Mesothelial cell of epicardium (in vitro differentiated cells): Measurements from ENCODE around the gene PPP3R1. TPM values are rescaled to one million over a fixed set of nuclear protein-coding genes. Genes with fewer than 3 reads are reported as not detected.

Source experiments
- DNase-seq, 2 experiments: peaks; one replicate each; pipeline ENCODE4 v3.0.0; 2021; ENCODE audit warnings: low spot score in 2 of 2; ENCODE audit not compliant: unreplicated experiment in 2 of 2
- H3K27ac Mint-ChIP-seq: 2 replicates; pipeline ENCODE4 v1.8.0; 2021; ENCODE audit warnings: mixed read lengths
- H3K27me3 Mint-ChIP-seq: 2 replicates; pipeline ENCODE4 v1.8.0; 2021; ENCODE audit warnings: low read depth, mixed read lengths
- H3K36me3 Mint-ChIP-seq: 2 replicates; pipeline ENCODE4 v1.8.0; 2021; ENCODE audit warnings: mixed read lengths
- H3K4me1 Mint-ChIP-seq: 2 replicates; pipeline ENCODE4 v1.8.0; 2021; ENCODE audit warnings: mixed read lengths
- H3K4me3 Mint-ChIP-seq: 2 replicates; pipeline ENCODE4 v1.8.0; 2021; ENCODE audit warnings: mild to moderate bottlenecking, moderate library complexity, mixed read lengths
- H3K9me3 Mint-ChIP-seq: 2 replicates; pipeline ENCODE4 v1.8.0; 2021; ENCODE audit warnings: mixed read lengths
- CTCF ChIP-seq: fragments of 200-600 bp; sonication (generic); IDR thresholded peaks from one replicate; pipeline ENCODE4 v1.5.0; 2021; ENCODE audit warnings: antibody characterized with exemption; ENCODE audit not compliant: unreplicated experiment
- total RNA-seq: library from RNA; stranded (reverse); gene quantifications from 3 replicates; pipeline ENCODE4 v1.2.1, GENCODE V29; 2021

Gene PPP3R1
- total RNA-seq, 1 donor from 2014 or later, result 62.8 TPM

GRCh38 chr2:68195096-68195495 lies 57.2 kb downstream of the PPP3R1 start:
- H3K4me3 Mint-ChIP-seq, result no peak overlapping the region
- peaks cover 5% of the 10 kb centered on the region for H3K36me3 Mint-ChIP-seq
- no peak for TF ChIP-seq CTCF
- H3K4me1 Mint-ChIP-seq, result peaks cover 36% of the 10 kb centered on the region
- peak overlapping the region; percentile 8 for H3K27ac Mint-ChIP-seq
- no peak for DNase-seq
- H3K27me3 Mint-ChIP-seq, result no peaks in the 10 kb centered on the region
- no peaks in the 10 kb centered on the region for H3K9me3 Mint-ChIP-seq

- no peak for TF ChIP-seq CTCF
- Mint-ChIP-seq H3K4me3 (no peak overlapping the region), H3K27ac (peak overlapping the region; percentile 49), H3K36me3 (peaks cover 5% of the 10 kb centered on the region), H3K4me1 (peaks cover 31% of the 10 kb centered on the region), H3K27me3 (no peaks in the 10 kb centered on the region), H3K9me3 (no peaks in the 10 kb centered on the region)
- DNase-seq, result no peak
Observed at GRCh38 chr2:68193787-68194372, 58.5 kb downstream of the PPP3R1 start.

GRCh38 chr2:68193144-68193543 lies 59.2 kb downstream of the PPP3R1 start:
- no peak for TF ChIP-seq CTCF
- H3K36me3 Mint-ChIP-seq, result peaks cover 5% of the 10 kb centered on the region
- no peaks in the 10 kb centered on the region for H3K27me3 Mint-ChIP-seq
- H3K27ac Mint-ChIP-seq, result peak overlapping the region; percentile 49
- DNase-seq, result no peak
- H3K4me1 Mint-ChIP-seq, result peaks cover 31% of the 10 kb centered on the region
- H3K4me3 Mint-ChIP-seq, result no peak overlapping the region
- no peaks in the 10 kb centered on the region for H3K9me3 Mint-ChIP-seq

- DNase-seq, result no peak
- Mint-ChIP-seq H3K36me3 (peaks cover 4% of the 10 kb centered on the region), H3K4me3 (no peak overlapping the region), H3K27ac (no peak overlapping the region), H3K4me1 (peaks cover 29% of the 10 kb centered on the region), H3K9me3 (no peaks in the 10 kb centered on the region), H3K27me3 (no peaks in the 10 kb centered on the region)
- TF ChIP-seq CTCF, result no peak
Observed at GRCh38 chr2:68190991-68191731, 61.2 kb downstream of the PPP3R1 start.

GRCh38 chr2:68189991-68190784 lies 62.1 kb downstream of the PPP3R1 start:
- H3K27me3 Mint-ChIP-seq, result no peaks in the 10 kb centered on the region
- DNase-seq, result no peak
- peaks cover 7% of the 10 kb centered on the region for H3K36me3 Mint-ChIP-seq
- TF ChIP-seq CTCF, result no peak
- peaks cover 21% of the 10 kb centered on the region for H3K4me1 Mint-ChIP-seq
- no peak overlapping the region for H3K4me3 Mint-ChIP-seq
- H3K27ac Mint-ChIP-seq, result no peak overlapping the region
- no peaks in the 10 kb centered on the region for H3K9me3 Mint-ChIP-seq
